ENCODE data around the gene SEC31B.

The SEC31B gene

DNA sequence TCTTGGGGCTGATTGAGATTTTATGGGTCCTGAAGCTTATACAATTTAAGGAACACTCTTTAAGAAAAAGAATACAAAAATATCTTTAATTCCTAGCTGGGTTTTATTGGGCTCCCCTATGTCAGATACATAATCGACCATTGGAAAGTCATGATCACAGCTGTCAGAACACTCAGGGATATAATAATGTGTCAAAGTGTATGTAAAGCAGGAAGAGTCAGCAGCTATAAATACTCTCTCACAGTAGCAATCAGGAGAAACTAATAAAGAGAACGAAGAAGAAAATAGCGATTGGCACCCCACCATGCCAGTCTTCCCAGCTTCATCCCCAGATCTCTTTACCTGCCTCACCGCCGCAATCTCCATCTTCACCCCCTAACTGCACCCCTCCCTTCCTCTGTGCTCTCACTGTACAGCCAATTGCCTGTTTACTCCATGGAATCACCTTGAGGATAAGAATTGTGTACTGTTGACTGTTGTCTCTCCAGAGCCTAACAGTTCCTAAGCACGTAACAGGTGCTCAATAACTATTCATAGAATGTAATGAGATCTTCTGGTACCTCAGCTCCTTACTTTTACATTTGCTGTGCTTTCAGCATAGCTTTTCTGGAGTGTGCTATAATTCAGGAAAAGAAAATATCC, 80.9 kb downstream of the SEC31B start:
- DNase-seq = no peak
